Daoy (cell line): ENCODE measurements around the gene AKR1A1. TPM values are rescaled to one million over a fixed set of nuclear protein-coding genes. Genes with fewer than 3 reads are reported as not detected.

ENCODE experiments used
- DNase-seq: peaks from one replicate; pipeline ENCODE4 v3.0.0-alpha.2; 2015; ENCODE audit warnings: low read depth
- total RNA-seq: library from RNA; depleted of rRNA; stranded (reverse); fragments of >200 nt; shearing (Covaris generic); gene quantifications from 2 replicates; pipeline ENCODE4 v1.2.3, GENCODE V29; 2014; rRNA removed

Gene AKR1A1
- total RNA-seq, 1 experiment from 2014 or later = 124 TPM

- peak; percentile 37 for DNase-seq
Observed at GRCh38 chr1:45617618-45618017, 67.0 kb downstream of the AKR1A1 start.

DNA sequence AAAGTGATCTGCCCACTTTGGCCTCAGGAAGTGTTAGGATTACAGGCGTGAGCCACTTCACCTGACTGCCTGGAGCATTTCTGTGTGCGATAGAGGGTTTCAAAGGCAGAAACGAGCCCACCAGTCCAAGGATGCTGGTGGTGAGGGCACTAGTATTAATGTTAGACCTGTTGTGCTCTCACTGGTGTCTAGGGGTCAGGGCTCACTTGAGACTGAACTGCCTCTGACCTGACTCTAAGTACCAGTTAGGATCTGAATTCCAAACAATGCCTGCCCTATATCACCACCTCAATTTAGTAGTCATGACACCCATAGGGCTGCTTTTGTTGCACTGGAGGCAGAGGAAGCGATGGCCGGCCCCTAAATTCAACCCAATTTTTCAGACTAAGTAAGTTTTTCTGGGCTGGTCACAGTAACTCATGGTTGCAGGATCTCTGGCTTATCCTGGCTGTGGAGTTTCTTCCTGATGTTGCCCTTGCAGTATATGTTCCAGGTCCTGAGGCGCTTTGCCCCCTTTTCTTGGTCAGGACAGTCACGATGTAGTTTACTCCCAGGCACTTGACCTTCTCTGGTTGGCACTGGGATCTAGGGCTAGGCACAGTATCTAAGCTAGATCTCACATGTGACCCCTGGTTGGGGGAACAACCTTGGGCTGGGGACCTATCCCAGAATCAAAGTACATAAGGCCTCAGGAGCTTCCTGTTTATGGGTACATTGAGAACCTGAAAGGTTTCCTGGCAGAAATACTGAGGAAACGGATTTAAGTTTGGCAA, 68.7 kb downstream of the AKR1A1 start:
- no peak for DNase-seq

Other genes with a start within 250 kb of the AKR1A1 start
- gene HPDL, start 223.9 kb upstream of the AKR1A1 start, total RNA-seq = not detected in 2 replicates
- 42.1 and 42.8 TPM in 2 replicates for gene TOE1, start 210.7 kb upstream of the AKR1A1 start, total RNA-seq
- gene MUTYH, start 210.4 kb upstream of the AKR1A1 start, total RNA-seq = 24.1 and 28.0 TPM in 2 replicates
- gene TESK2, start 59.7 kb upstream of the AKR1A1 start, total RNA-seq = 0.45 and 0.91 TPM in 2 replicates
- gene CCDC163, start 50.8 kb upstream of the AKR1A1 start, total RNA-seq = 1.9 and 3.0 TPM in 2 replicates
- gene MMACHC, start 50.5 kb upstream of the AKR1A1 start, total RNA-seq = 10.7 and 19.7 TPM in 2 replicates
- gene PRDX1, start 28.9 kb upstream of the AKR1A1 start, total RNA-seq = 791 and 852 TPM in 2 replicates
- gene NASP, start 33.2 kb downstream of the AKR1A1 start, total RNA-seq = 145 and 155 TPM in 2 replicates
- 1.1 and 1.2 TPM in 2 replicates for gene CCDC17, start 73.2 kb downstream of the AKR1A1 start, total RNA-seq
- gene GPBP1L1, start 135.7 kb downstream of the AKR1A1 start, total RNA-seq = 112 and 117 TPM in 2 replicates
- 38.1 and 47.9 TPM in 2 replicates for gene TMEM69, start 137.4 kb downstream of the AKR1A1 start, total RNA-seq
- 9.0 and 9.7 TPM in 2 replicates for gene IPP, start 199.8 kb downstream of the AKR1A1 start, total RNA-seq